ENCODE results near the gene CTSH. TPM values are rescaled to one million over a fixed set of nuclear protein-coding genes. Genes with fewer than 3 reads are reported as not detected.

Gene CTSH
- total and polyA plus RNA-seq, 2 of the 13 experiments (the other 11 are each of a cell fraction or from before 2014, with no cell fraction given), result 265 to 653 TPM

DNA sequence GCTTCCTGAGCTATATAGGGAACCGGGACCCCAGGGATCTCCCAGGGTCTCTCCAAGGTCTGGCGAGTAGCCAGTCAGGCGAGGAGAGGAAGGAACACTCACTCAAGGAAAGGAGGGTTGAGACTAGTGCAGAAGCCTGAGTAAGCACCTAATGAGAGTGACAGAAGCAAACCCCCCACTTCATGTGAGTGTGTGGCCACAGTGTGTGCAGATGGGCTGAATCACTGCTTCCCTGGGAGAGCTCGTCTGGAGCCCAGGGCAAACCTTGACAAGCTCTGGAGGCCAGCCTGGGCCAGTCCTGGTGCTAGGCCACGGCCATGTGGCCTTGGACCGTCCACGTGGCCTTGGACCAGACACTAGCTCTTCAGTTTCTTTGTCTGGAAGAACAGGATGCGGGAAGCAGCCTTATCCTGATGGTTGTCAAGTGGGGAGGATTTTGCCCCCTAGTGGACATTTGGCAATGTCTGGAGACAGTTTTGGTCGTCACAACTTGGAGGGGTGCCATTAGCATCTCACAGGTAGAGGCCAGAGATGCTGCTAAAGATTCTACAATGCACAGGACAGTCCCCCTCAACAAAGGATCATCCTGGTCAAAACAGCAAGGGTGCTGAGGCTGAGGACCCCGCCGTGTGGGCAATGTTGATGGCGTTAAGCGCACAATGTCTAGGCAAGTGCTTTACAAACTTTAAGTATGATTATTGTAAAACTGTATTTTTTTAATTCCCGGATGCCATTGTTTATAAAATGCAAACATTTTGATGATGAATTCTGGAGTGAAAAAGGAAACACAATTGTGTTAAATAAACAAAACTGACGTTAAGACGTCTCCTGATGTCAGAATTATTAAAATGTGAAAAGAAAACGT, 34.8 kb upstream of the CTSH start (continued):
- TF ChIP-seq, protein P1, sequence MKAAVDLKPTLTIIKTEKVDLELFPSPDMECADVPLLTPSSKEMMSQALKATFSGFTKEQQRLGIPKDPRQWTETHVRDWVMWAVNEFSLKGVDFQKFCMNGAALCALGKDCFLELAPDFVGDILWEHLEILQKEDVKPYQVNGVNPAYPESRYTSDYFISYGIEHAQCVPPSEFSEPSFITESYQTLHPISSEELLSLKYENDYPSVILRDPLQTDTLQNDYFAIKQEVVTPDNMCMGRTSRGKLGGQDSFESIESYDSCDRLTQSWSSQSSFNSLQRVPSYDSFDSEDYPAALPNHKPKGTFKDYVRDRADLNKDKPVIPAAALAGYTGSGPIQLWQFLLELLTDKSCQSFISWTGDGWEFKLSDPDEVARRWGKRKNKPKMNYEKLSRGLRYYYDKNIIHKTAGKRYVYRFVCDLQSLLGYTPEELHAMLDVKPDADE (CRISPR knock-in tag; IDR thresholded peaks at IDR 0.05), result no peak
- TF ChIP-seq ZNF18 (CRISPR knock-in tag; IDR thresholded peaks at IDR 0.05; ENCODE audit: insufficient replicate concordance) (no peak), ZNF83 (CRISPR knock-in tag; IDR thresholded peaks at IDR 0.05; ENCODE audit: borderline replicate concordance) (0 out of 2 replicates have a peak, but pooled peaks have one; percentile 50), CENPX (CRISPR knock-in tag; IDR thresholded peaks at IDR 0.05) (no peak), MEIS1 (CRISPR knock-in tag; IDR thresholded peaks at IDR 0.05; ENCODE audit: borderline replicate concordance) (no peak), ZNF230 (CRISPR knock-in tag; IDR thresholded peaks at IDR 0.05) (0 out of 2 replicates have a peak, but pooled peaks have one; percentile 42), TBL1XR1 (IDR thresholded peaks at IDR 0.05; ENCODE audit: borderline replicate concordance, low read length, partially characterized antibody) (no peak), HMGXB4 (CRISPR knock-in tag; IDR thresholded peaks at IDR 0.05; ENCODE audit: borderline replicate concordance in 1 of 2, low read depth in 1 of 2) (peak in 1 of 2 experiments; percentile 59; a peak in 2 of 4 replicates), ZMAT3 (CRISPR knock-in tag; conservative IDR thresholded peaks at IDR 0.05) (peak; percentile 84), HBP1 (CRISPR knock-in tag; IDR thresholded peaks at IDR 0.05; ENCODE audit: low read depth) (no peak), PHB2 (IDR thresholded peaks at IDR 0.05; ENCODE audit: partially characterized antibody) (no peak), SOX6 (IDR thresholded peaks at IDR 0.05) (no peak), SOX6 (CRISPR knock-in tag; IDR thresholded peaks at IDR 0.05) (peak; percentile 88)
- TF ChIP-seq, protein P2, sequence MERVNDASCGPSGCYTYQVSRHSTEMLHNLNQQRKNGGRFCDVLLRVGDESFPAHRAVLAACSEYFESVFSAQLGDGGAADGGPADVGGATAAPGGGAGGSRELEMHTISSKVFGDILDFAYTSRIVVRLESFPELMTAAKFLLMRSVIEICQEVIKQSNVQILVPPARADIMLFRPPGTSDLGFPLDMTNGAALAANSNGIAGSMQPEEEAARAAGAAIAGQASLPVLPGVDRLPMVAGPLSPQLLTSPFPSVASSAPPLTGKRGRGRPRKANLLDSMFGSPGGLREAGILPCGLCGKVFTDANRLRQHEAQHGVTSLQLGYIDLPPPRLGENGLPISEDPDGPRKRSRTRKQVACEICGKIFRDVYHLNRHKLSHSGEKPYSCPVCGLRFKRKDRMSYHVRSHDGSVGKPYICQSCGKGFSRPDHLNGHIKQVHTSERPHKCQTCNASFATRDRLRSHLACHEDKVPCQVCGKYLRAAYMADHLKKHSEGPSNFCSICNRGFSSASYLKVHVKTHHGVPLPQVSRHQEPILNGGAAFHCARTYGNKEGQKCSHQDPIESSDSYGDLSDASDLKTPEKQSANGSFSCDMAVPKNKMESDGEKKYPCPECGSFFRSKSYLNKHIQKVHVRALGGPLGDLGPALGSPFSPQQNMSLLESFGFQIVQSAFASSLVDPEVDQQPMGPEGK (CRISPR knock-in tag; IDR thresholded peaks at IDR 0.05), result 0 out of 2 replicates have a peak, but pooled peaks have one; percentile 27
- TF ChIP-seq, protein P3, sequence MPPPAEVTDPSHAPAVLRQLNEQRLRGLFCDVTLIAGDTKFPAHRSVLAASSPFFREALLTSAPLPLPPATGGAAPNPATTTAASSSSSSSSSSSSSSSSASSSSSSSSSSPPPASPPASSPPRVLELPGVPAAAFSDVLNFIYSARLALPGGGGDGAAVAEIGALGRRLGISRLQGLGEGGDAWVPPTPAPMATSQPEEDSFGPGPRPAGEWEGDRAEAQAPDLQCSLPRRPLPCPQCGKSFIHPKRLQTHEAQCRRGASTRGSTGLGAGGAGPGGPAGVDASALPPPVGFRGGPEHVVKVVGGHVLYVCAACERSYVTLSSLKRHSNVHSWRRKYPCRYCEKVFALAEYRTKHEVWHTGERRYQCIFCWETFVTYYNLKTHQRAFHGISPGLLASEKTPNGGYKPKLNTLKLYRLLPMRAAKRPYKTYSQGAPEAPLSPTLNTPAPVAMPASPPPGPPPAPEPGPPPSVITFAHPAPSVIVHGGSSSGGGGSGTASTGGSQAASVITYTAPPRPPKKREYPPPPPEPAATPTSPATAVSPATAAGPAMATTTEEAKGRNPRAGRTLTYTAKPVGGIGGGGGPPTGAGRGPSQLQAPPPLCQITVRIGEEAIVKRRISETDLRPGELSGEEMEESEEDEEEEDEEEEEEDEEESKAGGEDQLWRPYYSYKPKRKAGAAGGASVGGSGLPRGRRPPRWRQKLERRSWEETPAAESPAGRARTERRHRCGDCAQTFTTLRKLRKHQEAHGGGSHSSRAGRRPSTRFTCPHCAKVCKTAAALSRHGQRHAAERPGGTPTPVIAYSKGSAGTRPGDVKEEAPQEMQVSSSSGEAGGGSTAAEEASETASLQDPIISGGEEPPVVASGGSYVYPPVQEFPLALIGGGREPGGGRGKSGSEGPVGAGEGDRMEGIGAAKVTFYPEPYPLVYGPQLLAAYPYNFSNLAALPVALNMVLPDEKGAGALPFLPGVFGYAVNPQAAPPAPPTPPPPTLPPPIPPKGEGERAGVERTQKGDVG (CRISPR knock-in tag; IDR thresholded peaks at IDR 0.05; ENCODE audit: borderline replicate concordance), result peak; percentile 86; the same call in 1 of the 2 replicates
